Measurements from ENCODE around the gene ZNF516.
A peak's percentile ranks its signal among the peaks of the same experiment; 100 is the strongest.

Gene ZNF516

GRCh38 chr18:76506974-76507764 lies 12.1 kb upstream of the ZNF516 start:
- DNase-seq (ENCODE audit: low spot score), result no peak

GRCh38 chr18:76506395-76506794 lies 11.4 kb upstream of the ZNF516 start:
- DNase-seq (ENCODE audit: low spot score), result no peak

DNA sequence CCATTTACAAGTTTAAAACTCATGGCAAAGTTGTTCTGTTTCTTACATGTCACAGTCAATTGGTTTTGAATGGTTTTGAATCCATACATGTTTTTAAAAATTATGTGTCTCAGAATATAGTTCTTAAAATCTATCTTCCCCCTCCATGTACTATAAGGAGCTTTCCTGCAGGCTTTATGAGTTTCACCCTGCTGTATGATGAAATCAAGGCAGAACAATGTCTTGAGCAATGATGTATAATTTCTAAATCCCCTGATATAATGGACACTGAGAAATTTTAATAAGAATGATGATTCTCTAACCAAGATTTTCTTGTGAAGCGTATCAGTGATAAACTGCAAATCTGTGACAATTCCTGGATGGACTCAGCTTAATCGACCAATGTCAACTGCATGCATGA lies 10.6 kb upstream of the ZNF516 start:
- no peak for DNase-seq (ENCODE audit: low spot score)

DNA sequence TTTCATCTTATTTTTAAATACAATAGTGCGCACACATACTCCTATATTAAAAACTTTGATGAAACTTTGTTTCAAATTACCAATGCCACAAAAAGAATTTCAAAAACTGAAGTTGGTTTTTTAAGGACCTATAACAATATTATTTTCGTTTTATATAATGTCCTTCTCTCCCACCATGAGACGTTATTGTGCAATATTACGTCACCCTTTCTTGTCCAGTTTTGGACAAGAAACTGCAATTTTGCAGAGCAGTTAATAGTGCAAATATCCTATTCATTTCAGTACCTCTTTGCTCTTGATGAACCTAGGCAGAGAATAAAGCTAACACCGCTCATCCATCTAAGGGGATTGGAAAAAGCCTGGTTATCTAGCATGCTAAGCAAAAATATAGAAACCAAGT lies 9.7 kb upstream of the ZNF516 start:
- DNase-seq (ENCODE audit: low spot score), result no peak

GRCh38 chr18:76503649-76504386 lies 8.8 kb upstream of the ZNF516 start:
- no peak for DNase-seq (ENCODE audit: low spot score)

- no peak for DNase-seq (ENCODE audit: low spot score)
Measured at GRCh38 chr18:76502551-76502950, 7.5 kb upstream of the ZNF516 start.

DNA sequence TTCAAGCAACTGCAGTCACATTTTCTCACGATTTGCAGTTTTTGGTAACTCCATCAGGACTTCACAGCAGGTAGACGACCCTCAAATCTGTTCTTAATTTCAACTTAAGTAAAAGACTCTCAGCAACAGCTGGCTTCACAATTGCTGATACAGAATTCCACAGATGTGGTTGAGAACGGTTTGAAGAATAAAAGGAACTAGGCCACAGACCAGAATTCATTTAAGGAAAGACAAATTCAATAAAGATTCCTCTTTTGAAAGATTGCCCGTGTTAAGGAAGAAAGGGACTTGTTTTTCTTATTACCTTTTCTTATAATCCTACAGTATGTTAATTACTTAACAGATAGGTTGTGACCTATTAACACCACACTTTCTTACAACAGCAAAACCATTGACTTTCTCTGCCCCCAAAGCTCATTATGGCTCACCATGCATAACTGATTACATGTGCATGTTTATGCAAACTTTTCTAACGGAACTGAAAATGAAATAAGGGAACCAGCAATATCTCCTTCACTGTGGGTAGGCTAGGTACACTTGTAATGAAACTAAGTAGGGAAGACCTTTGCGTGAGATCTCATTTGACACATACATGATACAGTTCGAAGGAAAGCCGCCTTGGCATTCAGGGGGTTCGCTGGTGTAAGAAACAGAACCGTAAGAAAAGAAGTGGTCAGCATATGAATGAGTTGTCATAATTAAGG lies 4.7 kb upstream of the ZNF516 start:
- DNase-seq (ENCODE audit: low spot score), result no peak

- no peak for DNase-seq (ENCODE audit: low spot score)
Measured at GRCh38 chr18:76499021-76499420, 4.0 kb upstream of the ZNF516 start.

DNA sequence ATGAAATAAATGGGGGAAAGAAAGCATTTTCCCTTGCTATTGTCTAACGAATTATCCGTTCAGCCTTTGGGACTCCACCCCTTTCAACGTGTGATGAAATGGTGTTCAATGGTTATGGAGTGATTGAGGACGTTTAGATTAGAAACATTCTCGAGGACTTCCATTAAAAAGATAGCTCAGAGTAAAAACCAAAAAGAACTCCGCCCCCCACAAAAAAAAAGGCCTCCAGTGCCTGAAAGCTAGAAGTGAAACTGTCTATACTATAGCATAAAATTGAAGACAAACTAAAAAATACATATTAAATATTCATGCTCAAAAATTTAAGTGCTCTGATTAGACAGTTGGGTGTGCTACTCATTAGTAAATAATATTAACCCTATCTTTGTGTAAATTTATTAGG lies 3.0 kb upstream of the ZNF516 start:
- no peak for DNase-seq (ENCODE audit: low spot score)

DNA sequence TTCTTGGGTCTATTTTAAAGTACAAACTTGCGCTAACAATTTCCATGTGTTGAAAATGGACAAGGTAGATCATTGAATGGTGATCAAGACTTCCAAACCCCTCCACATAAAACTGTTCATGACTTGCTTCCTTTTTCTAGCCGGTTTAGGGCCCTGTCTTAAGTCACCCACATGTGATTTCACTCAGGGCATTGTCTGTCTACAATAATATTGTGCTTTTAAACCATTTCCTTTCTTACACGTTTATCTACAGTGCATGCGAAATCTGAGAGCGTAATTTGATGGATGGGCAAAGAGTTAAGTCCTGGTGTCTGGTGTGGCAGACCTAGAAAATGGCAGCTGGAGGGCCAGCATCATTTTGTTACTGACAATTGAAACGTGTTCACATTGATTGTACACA lies 2.0 kb upstream of the ZNF516 start:
- DNase-seq (ENCODE audit: low spot score), result no peak

- DNase-seq (ENCODE audit: low spot score), result no peak
Measured at GRCh38 chr18:76496194-76496890, 1.3 kb upstream of the ZNF516 start.

DNA sequence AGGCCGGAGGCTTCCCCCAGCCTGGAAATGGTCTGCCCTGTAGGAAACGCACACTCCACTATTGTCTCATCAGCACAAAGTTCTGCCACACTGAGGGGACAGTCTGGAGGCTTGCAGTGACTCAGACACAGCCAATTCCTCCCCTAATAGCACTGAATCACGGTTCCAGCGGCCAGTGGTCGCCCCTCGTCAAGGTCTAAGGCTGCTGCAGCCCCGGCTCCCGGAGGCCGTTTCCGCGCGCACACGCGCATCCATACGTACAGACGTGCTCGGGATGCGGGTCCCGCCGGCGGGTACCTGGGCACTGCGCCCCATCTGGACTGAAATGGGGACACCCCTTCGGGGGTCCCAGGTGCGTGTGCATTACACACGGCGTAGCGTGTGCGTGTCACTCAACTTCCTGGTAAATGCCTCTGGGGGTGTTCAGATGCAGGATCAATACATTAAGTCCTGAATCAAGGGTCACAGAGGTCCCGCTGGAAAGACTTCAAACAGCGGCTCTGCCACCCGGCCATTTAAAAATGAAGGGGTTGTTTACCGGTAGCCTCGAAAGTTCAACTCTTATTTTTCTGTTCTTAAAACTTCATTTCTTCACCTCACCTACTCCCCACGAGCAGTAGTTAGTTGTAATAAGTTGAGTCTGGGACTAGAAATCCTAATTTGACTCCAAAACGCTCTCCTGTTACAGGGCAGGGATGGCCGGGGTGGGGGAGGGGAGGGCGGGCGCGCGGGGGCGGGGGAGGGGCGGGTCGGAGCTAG lies 572 bp upstream of the ZNF516 start:
- no peak for DNase-seq (ENCODE audit: low spot score)

DNA sequence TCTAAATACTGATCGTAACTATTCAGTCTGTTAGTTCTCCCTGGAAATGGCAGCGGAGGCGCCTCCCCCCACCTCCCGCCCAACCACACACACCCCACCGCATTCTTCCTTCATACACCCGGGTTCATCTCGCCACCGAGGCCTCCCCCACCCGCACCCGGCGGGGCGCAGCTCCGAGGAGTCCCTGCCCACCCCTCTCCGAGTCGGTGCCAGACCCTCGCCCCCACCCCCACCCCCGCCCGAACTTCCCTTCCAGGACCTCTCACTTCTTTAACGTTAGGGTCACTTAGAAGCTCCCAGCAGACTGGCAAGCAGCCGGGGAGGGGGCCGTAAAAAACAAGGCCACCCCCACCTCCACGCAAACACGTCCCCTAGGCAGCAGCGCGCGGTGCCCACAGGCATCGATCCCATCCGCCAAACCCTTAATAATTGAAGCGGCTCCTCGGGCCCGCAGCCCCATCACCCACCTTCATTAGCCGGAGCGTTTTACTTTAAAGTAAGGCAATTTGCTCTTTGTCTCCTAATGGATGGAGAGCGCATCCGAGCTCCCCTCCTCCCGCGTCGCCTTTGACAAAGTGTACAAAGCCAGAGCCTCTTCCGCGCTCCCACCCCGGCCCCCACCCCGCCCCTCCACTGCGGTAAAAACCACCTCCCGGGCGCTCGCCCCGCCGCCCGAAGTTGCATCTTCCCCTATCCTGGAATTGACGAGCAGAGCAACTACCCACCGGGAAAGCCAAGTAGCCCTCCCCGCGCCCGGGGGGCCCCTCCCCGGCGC lies 624 bp downstream of the ZNF516 start:
- no peak for DNase-seq (ENCODE audit: low spot score)

- DNase-seq (ENCODE audit: low spot score), result peak; percentile 18
Measured at GRCh38 chr18:76493213-76494161, 1.6 kb downstream of the ZNF516 start.

DNA sequence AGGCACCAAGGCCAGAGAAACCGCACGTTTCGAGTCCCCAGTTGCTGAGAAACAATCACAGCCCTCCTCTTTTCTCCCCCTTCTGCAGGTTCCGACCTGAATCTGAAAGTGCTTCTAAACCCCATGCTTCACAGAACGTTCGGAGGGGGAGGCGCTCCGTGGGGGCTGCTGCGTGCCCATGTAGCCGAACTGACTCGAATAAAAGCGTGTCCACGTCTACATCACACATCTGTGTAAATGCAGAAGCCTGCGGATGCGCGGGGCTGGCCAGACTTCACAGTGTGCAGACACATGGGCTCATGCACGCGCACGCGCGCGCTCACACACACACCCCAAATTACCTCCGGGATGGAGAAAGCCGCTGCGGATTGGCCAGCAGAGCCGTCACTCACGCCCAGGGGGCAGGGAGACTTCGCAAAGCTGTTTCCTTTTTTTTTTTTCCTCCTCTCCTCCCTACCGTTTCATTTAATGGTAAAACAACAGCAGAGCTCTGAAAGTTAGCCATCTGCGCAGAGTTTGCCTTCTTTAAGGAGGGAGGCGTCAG lies 2.3 kb downstream of the ZNF516 start:
- peak; percentile 92 for DNase-seq (ENCODE audit: low spot score)

- no peak for DNase-seq (ENCODE audit: low spot score)
Measured at GRCh38 chr18:76491776-76492668, 3.0 kb downstream of the ZNF516 start.

DNA sequence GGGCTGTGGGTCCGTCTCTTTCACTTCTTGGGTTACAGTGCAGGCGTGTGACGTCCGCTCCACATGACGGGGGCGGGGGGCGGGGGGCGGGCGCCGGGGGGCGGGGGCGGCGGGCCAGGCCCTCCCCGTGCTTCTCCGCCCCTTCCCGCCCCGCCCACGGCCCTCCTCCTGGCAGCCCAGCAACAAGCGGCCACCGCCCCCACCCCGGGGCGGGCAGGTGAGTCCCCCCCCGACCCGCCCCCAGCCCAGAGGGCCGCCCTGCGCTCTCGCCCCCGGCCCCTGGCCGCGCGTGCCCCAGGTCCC lies 3.6 kb downstream of the ZNF516 start:
- DNase-seq (ENCODE audit: low spot score), result peak; percentile 22

GRCh38 chr18:76490670-76491472 lies 4.2 kb downstream of the ZNF516 start:
- DNase-seq (ENCODE audit: low spot score), result no peak
